Measurements from ENCODE around the gene COMMD1.

GRCh38 chr2:62030902-62031301 lies 125.4 kb downstream of the COMMD1 start:
- TF ChIP-seq, protein P1, sequence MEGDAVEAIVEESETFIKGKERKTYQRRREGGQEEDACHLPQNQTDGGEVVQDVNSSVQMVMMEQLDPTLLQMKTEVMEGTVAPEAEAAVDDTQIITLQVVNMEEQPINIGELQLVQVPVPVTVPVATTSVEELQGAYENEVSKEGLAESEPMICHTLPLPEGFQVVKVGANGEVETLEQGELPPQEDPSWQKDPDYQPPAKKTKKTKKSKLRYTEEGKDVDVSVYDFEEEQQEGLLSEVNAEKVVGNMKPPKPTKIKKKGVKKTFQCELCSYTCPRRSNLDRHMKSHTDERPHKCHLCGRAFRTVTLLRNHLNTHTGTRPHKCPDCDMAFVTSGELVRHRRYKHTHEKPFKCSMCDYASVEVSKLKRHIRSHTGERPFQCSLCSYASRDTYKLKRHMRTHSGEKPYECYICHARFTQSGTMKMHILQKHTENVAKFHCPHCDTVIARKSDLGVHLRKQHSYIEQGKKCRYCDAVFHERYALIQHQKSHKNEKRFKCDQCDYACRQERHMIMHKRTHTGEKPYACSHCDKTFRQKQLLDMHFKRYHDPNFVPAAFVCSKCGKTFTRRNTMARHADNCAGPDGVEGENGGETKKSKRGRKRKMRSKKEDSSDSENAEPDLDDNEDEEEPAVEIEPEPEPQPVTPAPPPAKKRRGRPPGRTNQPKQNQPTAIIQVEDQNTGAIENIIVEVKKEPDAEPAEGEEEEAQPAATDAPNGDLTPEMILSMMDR (IDR thresholded peaks at IDR 0.05; ENCODE audit: borderline replicate concordance, extremely low read depth, low read length, poor library complexity, severe bottlenecking): no peak
- no peak for TF ChIP-seq EZH2 (IDR thresholded peaks at IDR 0.05; ENCODE audit: borderline replicate concordance, low read depth, low read length, severe bottlenecking)
